K562 (cell line): ENCODE data around the gene UBXN11. TPM values are rescaled to one million over a fixed set of nuclear protein-coding genes. Genes with fewer than 3 reads are reported as not detected.

Source experiments
- ATAC-seq: fragments of 200-7000 bp; cut with Tn5 transposase; 3 replicates; pipeline ENCODE4 v1.9.1; 2020; ENCODE audit warnings: moderate library complexity
- BruUV-seq: library from RNA; stranded (reverse); fragments of 400-500 nt; replicated peaks from 2 replicates; lab custom pipeline; 2021; lab: Mats Ljungman, UMichigan
- CTCF ChIA-PET: fragments of 300-600 bp; formaldehyde crosslinking; extraction: SDS; loops from one replicate; lab custom pipeline; 2021; ENCODE audit warnings: low intra/inter-chr PET ratio; lab: Yijun Ruan, JAX
- POLR2A ChIA-PET: fragments of 300-600, 350-650 bp; sonication (Branson Sonifier 250); formaldehyde crosslinking; extraction: SDS; loops from one replicate; lab custom pipeline; 2021; ENCODE audit warnings: antibody characterized with exemption, inconsistent platforms; lab: Yijun Ruan, JAX
- DNase-seq, 4 experiments: peaks; one replicate each; pipeline versions ENCODE4 v3.0.0 to v3.0.0-alpha.2; 2011 to 2018; ENCODE audit warnings: low spot score in 3 of 4, mixed read lengths in 3 of 4; ENCODE audit errors: extremely low read depth in 1 of 4
- FAIRE-seq: peaks from 2 replicates; lab custom pipeline; 2011; peaks lifted over from hg19 to GRCh38; lab: Jason Lieb, UNC
- H2AFZ ChIP-seq: 2 replicates; pipeline ENCODE4 v1.6.0; 2011; ENCODE audit warnings: low read depth, low read length, control low read depth, inconsistent platforms
- H3K27ac ChIP-seq: fragments of 200-600 bp; 3 replicates; pipeline ENCODE4 v1.8.0; 2011; ENCODE audit warnings: low read depth, mild to moderate bottlenecking, control low read depth, inconsistent platforms, low read length, moderate library complexity, mixed read lengths; ENCODE audit errors: extremely low read depth
- H3K27me3 ChIP-seq, 2 experiments: fragments of 300-600 bp in 1 of 2; 2 replicates in 1 of 2; 3 replicates in 1 of 2; pipeline versions ENCODE4 v1.6.0 to v1.8.0; 2011; ENCODE audit warnings: inconsistent platforms in 2 of 2, low read length in 2 of 2, mild to moderate bottlenecking in 1 of 2, mixed read lengths in 1 of 2, moderate library complexity in 1 of 2; ENCODE audit not compliant: control insufficient read depth in 2 of 2, insufficient read depth in 2 of 2
- H3K36me3 ChIP-seq: fragments of 300-600 bp; 3 replicates; pipeline ENCODE4 v1.8.0; 2011; ENCODE audit warnings: mild to moderate bottlenecking, low read length, inconsistent platforms; ENCODE audit not compliant: control insufficient read depth, insufficient read depth
- H3K4me1 ChIP-seq, 2 experiments: fragments of 200-600 bp in 1 of 2; replicated peaks in 1 of 2; 2 replicates in 1 of 2; 3 replicates in 1 of 2; pipeline versions ENCODE4 v1.5.1 to v1.8.0; 2011; ENCODE audit warnings: inconsistent platforms in 2 of 2, low read length in 2 of 2, mild to moderate bottlenecking in 1 of 2, mixed read lengths in 1 of 2, moderate library complexity in 1 of 2; ENCODE audit not compliant: control insufficient read depth in 2 of 2, insufficient read depth in 2 of 2
- H3K4me2 ChIP-seq: 2 replicates; pipeline ENCODE4 v1.6.1; 2011; ENCODE audit warnings: low read length, control low read depth, inconsistent platforms, mixed read lengths; ENCODE audit not compliant: insufficient read depth
- H3K4me3 ChIP-seq: fragments of 200-600 bp; sonication (generic), shearing (Covaris generic); 2 replicates; pipeline ENCODE4 v1.5.1; 2016; ENCODE audit warnings: control low read depth, inconsistent platforms
- H3K79me2 ChIP-seq: fragments of 200-600 bp; 3 replicates; pipeline ENCODE4 v1.8.0; 2011; ENCODE audit warnings: low read length, inconsistent platforms; ENCODE audit not compliant: control insufficient read depth, insufficient read depth
- H3K9ac ChIP-seq, 2 experiments: 2 replicates each; pipeline versions ENCODE4 v1.6.0 to v1.6.1; 2011; ENCODE audit warnings: low read depth in 2 of 2, low read length in 2 of 2, control low read depth in 1 of 2, inconsistent platforms in 1 of 2, mild to moderate bottlenecking in 1 of 2, mixed read lengths in 1 of 2; ENCODE audit not compliant: insufficient read depth in 1 of 2
- H3K9me1 ChIP-seq: one replicate; pipeline ENCODE4 v1.6.0; 2011; ENCODE audit warnings: inconsistent platforms, mild to moderate bottlenecking, low read length, moderate library complexity; ENCODE audit not compliant: control insufficient read depth, insufficient read depth
- H3K9me3 ChIP-seq: replicated peaks from 2 replicates; pipeline ENCODE4 v1.5.1; 2011; ENCODE audit warnings: low read depth, low read length, inconsistent platforms; ENCODE audit not compliant: control insufficient read depth, insufficient read depth
- H4K20me1 ChIP-seq: replicated peaks from 2 replicates; pipeline ENCODE4 v1.6.1; 2011; ENCODE audit warnings: low read length, inconsistent platforms, mixed read lengths; ENCODE audit not compliant: control insufficient read depth, insufficient read depth
- TAF15 ChIP-seq: fragments of 200-400 bp; formaldehyde crosslinking; IDR thresholded peaks from 2 replicates; pipeline ENCODE4 v1.6.1; 2017; ENCODE audit warnings: mild to moderate bottlenecking, low read depth, low read length, moderate library complexity
- WGBS: fragments of 100-300 bp; shearing (Covaris generic); methylation state at CpG from one replicate; pipeline ENCODE4 v1.1.6; 2016; ENCODE audit warnings: low coverage, mixed read lengths; ENCODE audit not compliant: insufficient coverage; ENCODE audit errors: missing lambda C conversion rate; 5-methylcytosine and 5-hydroxymethylcytosine counted together
- in situ Hi-C: fragments of 300-500 bp; cut with MboI; formaldehyde crosslinking; loops from 4 replicates; pipeline ENCODE4 v1.15.0; 2018; ENCODE audit warnings: inconsistent platforms, mixed read lengths
- intact Hi-C: fragments of 100-400 bp; cut with micrococcal nuclease; formaldehyde crosslinking; loops from 2 replicates; pipeline ENCODE4 v1.14.2; 2022
- polyA plus RNA-seq, 8 experiments: library from polyadenylated mRNA; depleted of rRNA in 4 of 8; stranded (reverse) in 5 of 8; unstranded in 3 of 8; fragments of >200 nt; fragmentation: Nextera tagmentation in 2 of 8; fragmentation: Illumina TruSeq in 1 of 8; extraction: Ambion mirVana in 2 of 8; extraction: Trizol in 1 of 8; gene quantifications; 2 replicates each; pipeline versions ENCODE4 v1.2.1 to v1.2.3, GENCODE V29; 2011 to 2014; ENCODE audit warnings: inconsistent platforms in 1 of 8, missing spikeins in 1 of 8
- total RNA-seq, 7 experiments: library from RNA; depleted of rRNA in 6 of 7; stranded (reverse); fragments of >200 nt in 6 of 7; fragmentation: Illumina TruSeq in 2 of 7; extraction: Trizol in 2 of 7; gene quantifications; 2 replicates each; pipeline versions ENCODE4 v1.2.1 to v1.2.3, GENCODE V29; 2011 to 2021; ENCODE audit warnings: low replicate concordance in 1 of 7
- TF ChIP-seq, protein P1 (sequence below): fragments of 450-650 bp; IDR thresholded peaks from 2 replicates; pipeline ENCODE4 v1.6.1; 2016; ENCODE audit warnings: low read depth

UBXN11 gene
- total and polyA plus RNA-seq, 9 of the 15 experiments (the other 6 are each of a cell fraction or from before 2014, with no cell fraction given), result 0.48 to 34.3 (median 11.3) TPM

DNA sequence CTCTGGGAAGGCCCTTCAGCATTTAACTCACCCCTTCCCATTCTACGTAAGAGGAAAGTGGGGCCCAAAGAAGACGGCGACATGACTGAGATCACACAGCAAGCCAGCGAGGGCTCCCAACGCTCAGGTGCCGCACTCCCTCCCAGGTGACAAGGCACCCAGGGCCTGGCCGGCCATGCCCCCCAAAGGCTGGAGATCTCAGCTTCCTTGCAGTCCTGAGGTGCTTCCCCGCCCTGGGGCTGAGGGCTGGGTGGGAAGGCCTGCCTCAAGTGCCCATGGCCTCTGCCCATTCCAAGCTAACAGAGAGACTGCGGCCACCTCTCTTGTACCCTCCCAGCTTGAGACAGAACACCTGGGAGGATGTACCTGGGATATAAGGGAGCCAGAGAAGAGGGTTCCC, 48.5 kb upstream of the UBXN11 start:
- ATAC-seq (no peak), DNase-seq (no peak), FAIRE-seq (no peak)
- intact Hi-C loops, result no loop called here
- no peak for TF ChIP-seq TAF15
- TF ChIP-seq, protein P1, sequence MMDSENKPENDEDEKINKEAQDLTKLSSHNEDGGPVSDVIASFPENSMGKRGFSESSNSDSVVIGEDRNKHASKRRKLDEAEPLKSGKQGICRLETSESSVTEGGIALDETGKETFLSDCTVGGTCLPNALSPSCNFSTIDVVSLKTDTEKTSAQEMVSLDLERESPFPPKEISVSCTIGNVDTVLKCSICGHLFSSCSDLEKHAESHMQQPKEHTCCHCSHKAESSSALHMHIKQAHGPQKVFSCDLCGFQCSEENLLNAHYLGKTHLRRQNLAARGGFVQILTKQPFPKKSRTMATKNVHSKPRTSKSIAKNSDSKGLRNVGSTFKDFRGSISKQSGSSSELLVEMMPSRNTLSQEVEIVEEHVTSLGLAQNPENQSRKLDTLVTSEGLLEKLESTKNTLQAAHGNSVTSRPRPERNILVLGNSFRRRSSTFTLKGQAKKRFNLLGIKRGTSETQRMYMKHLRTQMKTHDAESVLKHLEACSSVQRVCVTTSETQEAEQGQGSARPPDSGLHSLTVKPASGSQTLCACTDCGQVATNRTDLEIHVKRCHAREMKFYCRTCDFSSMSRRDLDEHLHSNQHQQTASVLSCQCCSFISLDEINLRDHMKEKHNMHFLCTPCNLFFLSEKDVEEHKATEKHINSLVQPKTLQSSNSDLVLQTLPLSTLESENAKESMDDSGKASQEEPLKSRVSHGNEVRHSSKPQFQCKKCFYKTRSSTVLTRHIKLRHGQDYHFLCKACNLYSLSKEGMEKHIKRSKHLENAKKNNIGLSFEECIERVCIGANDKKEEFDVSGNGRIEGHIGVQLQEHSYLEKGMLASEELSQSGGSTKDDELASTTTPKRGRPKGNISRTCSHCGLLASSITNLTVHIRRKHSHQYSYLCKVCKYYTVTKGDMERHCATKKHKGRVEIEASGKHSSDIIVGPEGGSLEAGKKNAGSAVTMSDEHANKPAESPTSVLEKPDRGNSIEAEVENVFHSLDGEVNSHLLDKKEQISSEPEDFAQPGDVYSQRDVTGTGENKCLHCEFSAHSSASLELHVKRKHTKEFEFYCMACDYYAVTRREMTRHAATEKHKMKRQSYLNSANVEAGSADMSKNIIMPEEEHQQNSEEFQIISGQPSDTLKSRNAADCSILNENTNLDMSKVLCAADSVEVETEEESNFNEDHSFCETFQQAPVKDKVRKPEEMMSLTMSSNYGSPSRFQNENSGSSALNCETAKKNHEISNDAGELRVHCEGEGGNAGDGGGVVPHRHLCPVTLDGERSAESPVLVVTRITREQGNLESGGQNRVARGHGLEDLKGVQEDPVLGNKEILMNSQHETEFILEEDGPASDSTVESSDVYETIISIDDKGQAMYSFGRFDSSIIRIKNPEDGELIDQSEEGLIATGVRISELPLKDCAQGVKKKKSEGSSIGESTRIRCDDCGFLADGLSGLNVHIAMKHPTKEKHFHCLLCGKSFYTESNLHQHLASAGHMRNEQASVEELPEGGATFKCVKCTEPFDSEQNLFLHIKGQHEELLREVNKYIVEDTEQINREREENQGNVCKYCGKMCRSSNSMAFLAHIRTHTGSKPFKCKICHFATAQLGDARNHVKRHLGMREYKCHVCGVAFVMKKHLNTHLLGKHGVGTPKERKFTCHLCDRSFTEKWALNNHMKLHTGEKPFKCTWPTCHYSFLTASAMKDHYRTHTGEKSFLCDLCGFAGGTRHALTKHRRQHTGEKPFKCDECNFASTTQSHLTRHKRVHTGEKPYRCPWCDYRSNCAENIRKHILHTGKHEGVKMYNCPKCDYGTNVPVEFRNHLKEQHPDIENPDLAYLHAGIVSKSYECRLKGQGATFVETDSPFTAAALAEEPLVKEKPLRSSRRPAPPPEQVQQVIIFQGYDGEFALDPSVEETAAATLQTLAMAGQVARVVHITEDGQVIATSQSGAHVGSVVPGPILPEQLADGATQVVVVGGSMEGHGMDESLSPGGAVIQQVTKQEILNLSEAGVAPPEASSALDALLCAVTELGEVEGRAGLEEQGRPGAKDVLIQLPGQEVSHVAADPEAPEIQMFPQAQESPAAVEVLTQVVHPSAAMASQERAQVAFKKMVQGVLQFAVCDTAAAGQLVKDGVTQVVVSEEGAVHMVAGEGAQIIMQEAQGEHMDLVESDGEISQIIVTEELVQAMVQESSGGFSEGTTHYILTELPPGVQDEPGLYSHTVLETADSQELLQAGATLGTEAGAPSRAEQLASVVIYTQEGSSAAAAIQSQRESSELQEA, result no peak
- no TSS peak for BruUV-seq
- no peak overlapping the region for H3K4me2 ChIP-seq
- in situ Hi-C loops, result no loop called here
- ChIA-PET CTCF (no interaction called here), POLR2A (interaction anchor here (0.6 to 2.2 kb wide), 4 partner anchors 9 to 1024 kb away, joined by 3 to 14 read pairs (median 6); no protein-coding TSS in a partner anchor)
- H3K4me3 ChIP-seq, result no peak overlapping the region
- no peaks in the 10 kb centered on the region for H4K20me1 ChIP-seq
- H2AFZ ChIP-seq, result no peak overlapping the region
- no peaks in the 10 kb centered on the region for H3K79me2 ChIP-seq
- no peaks in the 10 kb centered on the region; a peak in 1 of 5 replicates for H3K27me3 ChIP-seq
- no peaks in the 10 kb centered on the region for H3K9me3 ChIP-seq
- 61% methylated on average over 9 of the region's 9 CpGs for WGBS
- no peaks in the 10 kb centered on the region for H3K9me1 ChIP-seq
- peak overlapping the region in 1 of 2 experiments; percentile 4; a peak in 1 of 4 replicates for H3K9ac ChIP-seq
- peaks cover 25 to 45% of the 10 kb centered on the region in 2 experiments for H3K4me1 ChIP-seq
- no peaks in the 10 kb centered on the region for H3K36me3 ChIP-seq
- H3K27ac ChIP-seq, result no peak overlapping the region
